ENCODE results near the gene RIMBP2.
"Not testable (repeated sequence)": the region's sequence is repeated elsewhere in the genome, so short reads cannot be mapped to it uniquely, and the experiment has no call there.

Gene RIMBP2, protein sequence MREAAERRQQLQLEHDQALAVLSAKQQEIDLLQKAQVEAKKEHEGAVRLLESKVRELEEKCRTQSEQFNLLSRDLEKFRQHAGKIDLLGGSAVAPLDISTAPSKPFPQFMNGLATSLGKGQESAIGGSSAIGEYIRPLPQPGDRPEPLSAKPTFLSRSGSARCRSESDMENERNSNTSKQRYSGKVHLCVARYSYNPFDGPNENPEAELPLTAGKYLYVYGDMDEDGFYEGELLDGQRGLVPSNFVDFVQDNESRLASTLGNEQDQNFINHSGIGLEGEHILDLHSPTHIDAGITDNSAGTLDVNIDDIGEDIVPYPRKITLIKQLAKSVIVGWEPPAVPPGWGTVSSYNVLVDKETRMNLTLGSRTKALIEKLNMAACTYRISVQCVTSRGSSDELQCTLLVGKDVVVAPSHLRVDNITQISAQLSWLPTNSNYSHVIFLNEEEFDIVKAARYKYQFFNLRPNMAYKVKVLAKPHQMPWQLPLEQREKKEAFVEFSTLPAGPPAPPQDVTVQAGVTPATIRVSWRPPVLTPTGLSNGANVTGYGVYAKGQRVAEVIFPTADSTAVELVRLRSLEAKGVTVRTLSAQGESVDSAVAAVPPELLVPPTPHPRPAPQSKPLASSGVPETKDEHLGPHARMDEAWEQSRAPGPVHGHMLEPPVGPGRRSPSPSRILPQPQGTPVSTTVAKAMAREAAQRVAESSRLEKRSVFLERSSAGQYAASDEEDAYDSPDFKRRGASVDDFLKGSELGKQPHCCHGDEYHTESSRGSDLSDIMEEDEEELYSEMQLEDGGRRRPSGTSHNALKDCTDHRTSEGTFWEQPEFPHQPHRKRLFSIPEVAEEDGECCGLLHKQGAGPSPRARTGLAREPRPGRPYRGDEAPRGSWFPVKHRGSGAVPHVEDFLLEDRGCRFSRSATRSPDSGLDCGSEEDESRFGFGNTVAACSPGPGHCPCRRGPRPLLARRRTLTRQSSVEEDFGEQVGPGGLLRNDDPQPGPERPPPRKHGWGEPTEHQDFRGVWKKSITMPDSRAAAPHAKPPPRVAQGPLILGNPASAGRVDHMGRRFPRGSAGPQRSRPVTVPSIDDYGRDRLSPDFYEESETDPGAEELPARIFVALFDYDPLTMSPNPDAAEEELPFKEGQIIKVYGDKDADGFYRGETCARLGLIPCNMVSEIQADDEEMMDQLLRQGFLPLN (N-terminal part only)

GRCh38 chr12:130715998-130716968 lies at the start of gene RIMBP2:
Gene RIMBP2, minus strand, starts transcription at chr12:130716299. Its CDS starts 237,286 bp downstream, at chr12:130479013.
- DNase-seq (ENCODE audit: low read depth in 2 of 2), result no peak

DNA sequence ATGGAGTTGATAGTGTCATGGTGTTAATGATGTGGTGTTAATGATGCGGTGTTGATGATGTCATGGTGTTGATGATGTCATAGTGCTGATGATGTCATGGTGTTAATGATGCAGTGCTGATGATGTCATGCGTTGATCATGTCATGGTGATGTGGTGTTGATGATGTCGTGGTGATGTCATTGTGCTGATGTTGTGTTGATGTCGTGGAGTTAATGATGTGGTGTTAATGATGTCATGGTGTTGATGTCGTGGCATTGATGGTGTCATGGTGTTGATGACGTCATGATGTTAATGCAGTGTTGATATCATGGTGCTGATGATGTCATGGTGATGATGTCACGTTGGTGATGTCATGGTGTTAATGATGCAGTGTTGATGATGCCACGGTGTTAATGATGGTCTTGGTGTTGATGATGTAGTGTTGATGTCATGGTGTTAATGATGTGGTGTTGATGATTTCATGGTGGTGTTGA lies 49.1 kb upstream of the RIMBP2 start:
- no peak for DNase-seq (ENCODE audit: low read depth in 2 of 2)

GRCh38 chr12:130764475-130765185 lies 48.5 kb upstream of the RIMBP2 start:
- DNase-seq (ENCODE audit: low read depth in 2 of 2), result no peak

GRCh38 chr12:130764073-130764472 lies 48.0 kb upstream of the RIMBP2 start:
- no peak for DNase-seq (ENCODE audit: low read depth in 2 of 2)

- DNase-seq (ENCODE audit: low read depth in 2 of 2), result no peak
Measured at GRCh38 chr12:130762319-130762675, 46.2 kb upstream of the RIMBP2 start.

DNA sequence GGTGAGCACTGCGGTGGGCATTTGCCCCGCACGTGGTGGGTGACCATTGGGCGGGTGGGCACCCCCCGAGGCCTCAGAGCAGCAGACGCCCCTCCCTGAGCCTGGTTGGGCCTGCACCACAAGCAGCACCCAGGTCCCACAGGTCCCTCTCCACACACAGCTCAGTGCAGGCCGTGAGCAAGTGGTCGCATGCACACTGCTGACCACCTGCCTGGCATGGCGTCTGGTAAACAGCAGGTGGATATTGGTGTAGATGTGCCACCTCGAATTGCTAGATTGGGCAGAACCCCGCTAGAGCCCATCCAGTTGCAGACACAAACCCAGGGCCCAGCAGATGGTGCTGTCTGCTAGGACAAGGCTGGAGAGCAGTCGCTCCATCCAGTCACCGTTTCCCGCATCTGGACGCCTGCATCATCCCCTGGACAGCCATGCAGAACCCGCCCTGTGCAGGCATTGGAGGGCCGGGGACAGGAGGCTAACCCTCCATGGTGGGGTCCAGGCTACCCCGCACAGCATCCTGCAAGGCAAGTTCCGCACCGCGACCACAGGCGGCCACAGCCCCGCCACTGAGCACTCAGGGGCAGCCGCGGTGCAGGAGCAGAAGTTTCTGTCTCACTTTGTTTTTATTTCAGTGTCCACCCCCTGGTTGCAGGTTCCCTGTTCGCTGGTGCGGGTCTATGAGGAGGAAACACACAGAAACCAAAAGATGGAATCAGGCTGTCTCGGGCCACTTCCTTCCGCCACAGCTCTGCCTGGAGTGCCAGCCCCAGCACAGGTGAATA lies 45.6 kb upstream of the RIMBP2 start:
- DNase-seq (ENCODE audit: low read depth in 2 of 2), result peak; percentile 13 to 37

- DNase-seq (ENCODE audit: low read depth in 2 of 2), result no peak
Measured at GRCh38 chr12:130754234-130754901, 38.3 kb upstream of the RIMBP2 start.

GRCh38 chr12:130752692-130753230 lies 36.7 kb upstream of the RIMBP2 start:
- DNase-seq (ENCODE audit: low read depth in 2 of 2), result no peak

DNA sequence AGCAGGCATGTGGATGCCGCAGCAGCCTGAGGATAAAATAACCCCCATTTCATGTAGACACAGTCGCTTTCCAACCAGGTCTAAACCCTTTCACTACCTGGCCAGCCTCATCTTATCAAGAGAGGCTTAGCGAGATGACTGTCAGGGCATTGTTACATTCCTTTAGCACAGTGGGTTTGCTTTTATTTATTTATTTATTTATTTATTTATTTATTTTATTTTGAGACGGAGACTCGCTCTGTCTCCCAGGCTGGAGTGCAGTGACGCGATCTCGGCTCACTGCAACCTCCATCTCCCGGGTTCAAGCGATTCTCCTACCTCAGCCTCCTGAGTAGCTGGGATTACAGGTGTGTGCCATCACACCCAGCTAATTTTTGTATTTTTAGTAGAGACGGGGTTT lies 35.9 kb upstream of the RIMBP2 start:
- not testable (repeated sequence) for DNase-seq (ENCODE audit: low read depth in 2 of 2)

DNA sequence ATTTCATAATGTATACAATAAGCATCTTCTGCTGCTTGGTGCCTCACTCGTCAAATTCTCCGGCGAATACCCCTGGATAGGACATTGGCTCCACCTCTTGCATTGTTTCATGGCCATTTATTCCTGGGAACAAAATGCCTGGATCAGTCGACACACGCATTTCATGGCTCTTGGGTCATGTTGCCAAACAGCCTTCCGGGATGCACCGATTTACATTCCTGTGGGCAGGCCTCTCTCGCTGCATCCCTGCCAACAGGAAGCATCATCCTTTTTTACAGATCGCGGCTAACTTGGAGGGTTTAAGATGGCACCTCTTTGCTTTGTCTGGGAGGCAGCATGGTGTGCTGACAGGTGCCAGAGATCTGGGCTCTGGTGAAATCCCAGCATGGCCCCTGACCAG lies 32.7 kb upstream of the RIMBP2 start:
- no peak for DNase-seq (ENCODE audit: low read depth in 2 of 2)

DNA sequence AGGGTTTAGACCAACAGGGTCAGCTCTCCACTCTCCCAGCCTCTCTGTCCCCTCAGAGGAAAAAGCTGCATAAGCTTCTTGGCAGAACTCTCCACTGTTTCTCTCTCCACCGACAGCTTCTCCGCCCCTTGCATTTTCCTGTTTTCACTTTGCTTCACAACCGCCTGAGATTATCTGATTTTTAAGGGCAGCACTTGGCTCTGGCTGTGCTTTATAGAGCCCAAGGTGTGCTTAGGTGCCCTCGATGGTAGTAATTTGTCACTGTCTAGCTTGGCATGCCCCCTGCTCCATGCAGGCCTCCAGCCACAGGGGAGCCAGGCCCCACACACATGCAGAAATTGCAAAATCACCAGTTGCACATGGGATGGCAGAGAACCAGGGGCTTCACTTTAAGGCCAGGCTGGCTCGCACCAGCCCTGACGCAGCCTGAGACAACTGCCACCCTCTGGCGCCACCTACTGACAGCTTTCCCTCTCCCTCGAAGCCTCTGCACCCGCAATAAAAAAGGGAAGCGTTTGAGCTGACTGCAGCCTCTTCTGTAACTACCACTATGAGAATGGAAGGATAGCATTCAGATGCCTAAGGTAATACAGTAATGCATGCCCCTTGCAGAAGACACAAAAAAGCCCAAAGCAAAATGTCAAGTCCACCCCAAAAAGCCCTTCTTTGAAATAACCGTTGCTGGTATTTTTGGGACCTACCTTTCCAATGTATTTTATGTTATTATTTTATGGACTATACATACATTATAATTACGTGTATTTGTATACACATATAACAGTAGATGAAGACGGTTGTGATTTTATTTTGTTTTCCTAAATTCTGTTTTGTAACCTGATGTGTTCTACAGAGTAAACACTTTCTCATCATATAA lies 32.0 kb upstream of the RIMBP2 start:
- peak; percentile 23 to 53 for DNase-seq (ENCODE audit: low read depth in 2 of 2)

GRCh38 chr12:130746546-130746945 lies 30.4 kb upstream of the RIMBP2 start:
- DNase-seq (ENCODE audit: low read depth in 2 of 2), result no peak

GRCh38 chr12:130745921-130746320 lies 29.8 kb upstream of the RIMBP2 start:
- no peak for DNase-seq (ENCODE audit: low read depth in 2 of 2)

DNA sequence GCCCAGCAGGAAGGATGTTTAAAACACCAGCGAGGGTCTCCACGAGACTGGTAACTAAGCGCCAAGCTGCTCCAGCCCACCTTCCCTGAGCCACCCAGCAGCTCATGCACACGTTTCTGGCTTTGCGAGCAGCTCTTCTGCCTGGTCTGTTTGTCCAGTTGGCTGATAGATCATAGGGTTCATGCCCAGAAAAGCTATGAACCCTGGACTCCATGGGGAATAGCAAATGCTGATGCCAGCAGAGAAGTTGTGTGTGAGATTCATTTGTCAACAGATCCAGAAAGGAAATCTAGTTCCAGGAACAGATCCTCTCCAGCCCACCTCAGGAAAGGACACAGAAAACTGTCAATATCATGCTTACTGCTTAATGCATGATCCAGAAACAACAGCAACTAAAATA lies 28.2 kb upstream of the RIMBP2 start:
- no peak for DNase-seq (ENCODE audit: low read depth in 2 of 2)

- no peak for DNase-seq (ENCODE audit: low read depth in 2 of 2)
Measured at GRCh38 chr12:130743606-130744005, 27.5 kb upstream of the RIMBP2 start.

GRCh38 chr12:130743176-130743575 lies 27.1 kb upstream of the RIMBP2 start:
- no peak for DNase-seq (ENCODE audit: low read depth in 2 of 2)

GRCh38 chr12:130742716-130743115 lies 26.6 kb upstream of the RIMBP2 start:
- DNase-seq (ENCODE audit: low read depth in 2 of 2), result no peak

DNA sequence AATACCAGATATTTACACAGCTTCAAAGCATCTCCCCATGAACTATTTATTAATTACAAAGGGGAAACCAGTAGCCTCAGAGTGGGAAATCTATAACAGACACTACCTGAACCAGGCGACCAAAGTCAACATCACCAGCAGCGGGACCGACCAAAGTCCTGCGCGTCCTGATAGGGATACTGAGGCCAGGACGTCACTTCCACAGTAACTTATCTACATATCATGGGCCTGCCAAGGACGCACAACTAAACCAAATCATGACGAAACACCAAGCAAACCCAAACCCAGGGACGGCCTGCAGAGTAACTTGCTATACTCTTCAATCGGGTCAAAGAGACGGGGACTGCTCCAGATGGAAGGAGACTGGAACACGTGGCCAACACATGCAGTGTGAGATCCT lies 26.0 kb upstream of the RIMBP2 start:
- DNase-seq (ENCODE audit: low read depth in 2 of 2), result no peak

All from stimulated activated CD8-positive, alpha-beta memory T cell treated with anti-CD3 and anti-CD28 coated beads, Interleukin-2, amount 100 ng/mL, for 1 hour (primary cell).